Thyroid gland (tissue), 4 donors: ENCODE results near the gene LUZP2. TPM values are rescaled to one million over a fixed set of nuclear protein-coding genes. Genes with fewer than 3 reads are reported as not detected.

Experiments used
- DNase-seq, 2 donors: peaks; one replicate each; pipeline ENCODE4 v3.0.0-alpha.2; 2019
- H3K27ac ChIP-seq, 3 donors: fragments of 200-600 bp; sonication (generic); 1 replicate in 2 of 3; 2 replicates in 1 of 3; pipeline ENCODE4 v1.5.1; 2016 to 2019; ENCODE audit warnings: mild to moderate bottlenecking in 1 of 3, moderate library complexity in 1 of 3
- H3K27me3 ChIP-seq: fragments of 200-600 bp; sonication (generic); one replicate; pipeline ENCODE4 v1.5.1; 2019
- H3K36me3 ChIP-seq, 2 donors: fragments of 200-600 bp; sonication (generic); one replicate each; pipeline ENCODE4 v1.5.1; 2016 to 2019
- H3K4me1 ChIP-seq, 2 donors: fragments of 200-600 bp; sonication (generic); one replicate each; pipeline ENCODE4 v1.5.1; 2017 to 2019
- H3K4me3 ChIP-seq, 3 donors: fragments of 200-600 bp; sonication (generic); replicated peaks in 1 of 3; 1 replicate in 2 of 3; 2 replicates in 1 of 3; pipeline ENCODE4 v1.5.1; 2016; ENCODE audit warnings: mild to moderate bottlenecking in 1 of 3
- H3K9me3 ChIP-seq: fragments of 200-600 bp; sonication (generic); one replicate; pipeline ENCODE4 v1.5.1; 2017
- CTCF ChIP-seq, 6 experiments: fragments of 200-600 bp in 3 of 6; fragments of 450-650 bp in 3 of 6; sonication (generic) in 3 of 6; IDR thresholded peaks; one replicate each; pipeline ENCODE4 v1.5.1; 2016 to 2019; ENCODE audit warnings: antibody characterized with exemption in 6 of 6, mild to moderate bottlenecking in 2 of 6, inconsistent platforms in 1 of 6, moderate library complexity in 1 of 6
- POLR2A ChIP-seq, 2 donors: fragments of 450-650 bp; IDR thresholded peaks; one replicate each; pipeline ENCODE4 v1.6.1; 2017; ENCODE audit warnings: antibody characterized with exemption in 2 of 2, mild to moderate bottlenecking in 2 of 2, moderate library complexity in 1 of 2
- WGBS, 2 donors: methylation state at CpG; one replicate each; pipeline ENCODE4 v1.1.5; 2017; 5-methylcytosine and 5-hydroxymethylcytosine counted together
- intact Hi-C: fragments of 100-400 bp; cut with DNase I; formaldehyde crosslinking; loops from one replicate; pipeline ENCODE4 v1.15.1; 2023
- total RNA-seq, 4 donors: library from RNA; depleted of rRNA; stranded (reverse); fragments of >200 nt; gene quantifications; one replicate each; pipeline ENCODE4 v1.2.3, GENCODE V29; 2016

The LUZP2 gene
- total RNA-seq, 4 donors from 2014 or later = not detected

GRCh38 chr11:24594401-24594800 is 97.5 kb downstream of the LUZP2 start:
- Histone ChIP-seq H3K4me3 (no peak overlapping the region), H3K9me3 (no peaks in the 10 kb centered on the region), H3K36me3 (no peaks in the 10 kb centered on the region), H3K4me1 (no peaks in the 10 kb centered on the region), H3K27ac (no peak overlapping the region), H3K27me3 (no peaks in the 10 kb centered on the region)
- no peak for DNase-seq
- WGBS, 2 donors = 88 to 93% methylated on average over 3 of the region's 3 CpGs
- intact Hi-C loops = no loop called here
- no peak for TF ChIP-seq POLR2A (IDR thresholded peaks at IDR 0.05)
- no peak for TF ChIP-seq CTCF (IDR thresholded peaks at IDR 0.05)

- 56 to 61% methylated on average over 2 of the region's 2 CpGs for WGBS, 2 donors
- Histone ChIP-seq H3K27me3 (no peaks in the 10 kb centered on the region), H3K9me3 (no peaks in the 10 kb centered on the region), H3K27ac (no peak overlapping the region), H3K36me3 (no peaks in the 10 kb centered on the region), H3K4me1 (no peaks in the 10 kb centered on the region), H3K4me3 (no peak overlapping the region)
- no peak for TF ChIP-seq CTCF (IDR thresholded peaks at IDR 0.05)
- no peak for TF ChIP-seq POLR2A (IDR thresholded peaks at IDR 0.05)
- intact Hi-C loops = no loop called here
- DNase-seq = no peak
Measured at GRCh38 chr11:24598641-24599040, 101.8 kb downstream of the LUZP2 start.

GRCh38 chr11:24609192-24610119 is 112.6 kb downstream of the LUZP2 start:
- WGBS, 2 donors = 68 to 80% methylated on average over 4 of the region's 4 CpGs
- intact Hi-C loops = no loop called here
- DNase-seq = no peak
- Histone ChIP-seq H3K4me1 (no peaks in the 10 kb centered on the region), H3K27ac (no peak overlapping the region), H3K9me3 (no peaks in the 10 kb centered on the region), H3K4me3 (no peak overlapping the region), H3K36me3 (no peaks in the 10 kb centered on the region), H3K27me3 (no peaks in the 10 kb centered on the region)
- no peak for TF ChIP-seq CTCF (IDR thresholded peaks at IDR 0.05)
- TF ChIP-seq POLR2A (IDR thresholded peaks at IDR 0.05) = no peak

DNA sequence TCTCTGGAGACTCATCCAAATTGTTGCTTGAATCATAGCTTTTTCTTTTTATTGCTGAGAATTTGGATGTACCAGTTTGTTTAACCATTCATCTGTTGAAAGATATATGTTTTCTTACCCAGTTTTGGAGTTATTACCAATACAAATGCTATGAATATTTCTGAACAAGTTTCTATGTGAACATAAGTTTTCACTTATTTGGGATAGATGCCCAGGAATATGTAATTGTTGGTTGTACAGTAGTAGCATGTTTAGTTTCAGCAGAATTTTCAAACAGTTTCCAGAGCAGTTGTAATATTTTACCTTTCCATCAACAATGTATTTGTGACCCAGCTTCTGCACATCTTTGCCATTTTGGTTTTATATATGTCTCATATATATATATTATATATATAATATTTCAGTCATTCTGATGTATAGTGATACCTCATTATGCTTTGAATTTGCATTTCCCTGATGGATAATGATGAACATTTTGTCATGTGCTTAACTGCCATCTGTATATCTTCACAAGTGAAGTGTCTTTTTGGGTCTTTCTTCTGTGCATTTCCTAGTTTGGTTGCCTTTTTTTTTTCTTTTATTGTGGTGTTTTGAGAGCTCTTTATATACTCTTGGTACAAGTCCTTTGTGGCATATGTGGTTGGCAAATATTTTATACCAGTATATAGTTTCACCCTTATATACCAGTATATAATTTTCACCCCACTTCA is 118.8 kb downstream of the LUZP2 start:
- intact Hi-C loops = no loop called here
- Histone ChIP-seq H3K4me1 (no peaks in the 10 kb centered on the region), H3K27me3 (no peaks in the 10 kb centered on the region), H3K9me3 (no peaks in the 10 kb centered on the region), H3K27ac (no peak overlapping the region), H3K36me3 (no peaks in the 10 kb centered on the region), H3K4me3 (no peak overlapping the region)
- TF ChIP-seq POLR2A (IDR thresholded peaks at IDR 0.05) (no peak), CTCF (IDR thresholded peaks at IDR 0.05) (no peak)
- DNase-seq = no peak

GRCh38 chr11:24617856-24618255 is 121.0 kb downstream of the LUZP2 start:
- WGBS, 2 donors = 89 to 100% methylated on average over 1 of the region's 1 CpG
- H3K27me3 ChIP-seq = no peaks in the 10 kb centered on the region
- no peak overlapping the region for H3K4me3 ChIP-seq
- H3K27ac ChIP-seq = no peak overlapping the region
- H3K4me1 ChIP-seq = no peaks in the 10 kb centered on the region
- H3K36me3 ChIP-seq = no peaks in the 10 kb centered on the region
- intact Hi-C loops = no loop called here
- TF ChIP-seq CTCF (IDR thresholded peaks at IDR 0.05) (no peak), POLR2A (IDR thresholded peaks at IDR 0.05) (no peak)
- no peaks in the 10 kb centered on the region for H3K9me3 ChIP-seq
- DNase-seq = no peak
